ENCODE results near the gene BMPR1A.
"Not testable (repeated sequence)": the region's sequence is repeated elsewhere in the genome, so short reads cannot be mapped to it uniquely, and the experiment has no call there.

Gene BMPR1A

DNA sequence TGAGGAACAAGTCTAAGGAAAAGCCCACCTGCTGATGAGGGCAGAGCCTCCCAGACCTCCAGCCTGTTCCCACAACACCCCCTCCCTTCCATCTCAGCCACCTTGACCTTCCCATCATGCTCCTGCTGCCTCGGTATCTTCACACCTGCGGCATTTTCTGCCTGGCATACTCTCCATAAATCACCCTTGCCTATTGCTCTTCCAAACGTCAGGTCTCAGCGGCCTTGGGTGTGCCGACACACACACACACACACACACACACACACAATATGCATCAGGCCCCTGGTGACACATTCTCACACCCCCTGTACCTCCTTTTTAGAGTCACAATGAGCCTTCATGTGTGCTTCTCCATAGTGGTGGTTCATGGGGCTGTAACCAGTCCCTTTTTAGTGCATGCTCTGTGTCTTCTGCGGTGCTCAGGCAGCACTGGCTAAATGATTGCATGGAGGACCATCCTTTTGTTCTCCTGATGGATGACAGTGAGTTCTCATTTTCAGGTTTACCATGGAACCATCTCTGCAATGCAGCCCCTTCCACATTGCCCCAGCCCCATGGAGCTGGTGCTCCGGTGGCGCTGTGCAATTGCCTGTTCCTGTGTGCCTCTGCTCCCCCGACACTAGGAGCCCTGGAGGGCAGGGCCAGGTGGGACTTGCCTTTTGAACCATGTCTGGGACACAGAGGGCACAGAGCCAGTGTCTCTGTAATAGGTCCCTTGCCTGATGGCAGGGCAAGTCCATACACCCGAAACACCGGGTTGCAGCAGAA, 216.4 kb downstream of the BMPR1A start:
- DNase-seq: no peak

DNA sequence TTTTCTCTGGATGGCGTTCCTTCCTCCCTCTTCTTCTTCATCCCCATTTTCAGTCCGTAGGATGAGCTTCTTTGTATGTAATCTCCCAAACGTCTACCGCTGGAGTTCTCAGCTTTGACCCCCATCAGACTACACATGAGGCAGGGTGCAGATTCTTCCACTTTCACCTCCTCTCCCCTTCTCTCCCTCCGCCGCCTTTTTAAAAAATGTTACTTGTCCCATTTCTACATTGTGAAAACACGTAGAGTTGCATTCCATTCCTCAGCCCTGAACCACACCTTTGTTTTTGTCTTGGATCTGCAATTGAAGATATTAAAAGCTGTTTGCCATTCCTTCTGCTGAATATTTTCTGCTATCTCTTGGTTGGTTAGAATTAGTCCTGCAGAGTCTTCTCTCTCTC, 218.1 kb downstream of the BMPR1A start:
- DNase-seq: no peak

- no peak for DNase-seq
Observed at GRCh38 chr10:86976362-86977056, 220.1 kb downstream of the BMPR1A start.

- not testable (repeated sequence) for DNase-seq
Observed at GRCh38 chr10:86978457-86978856, 222.0 kb downstream of the BMPR1A start.

DNA sequence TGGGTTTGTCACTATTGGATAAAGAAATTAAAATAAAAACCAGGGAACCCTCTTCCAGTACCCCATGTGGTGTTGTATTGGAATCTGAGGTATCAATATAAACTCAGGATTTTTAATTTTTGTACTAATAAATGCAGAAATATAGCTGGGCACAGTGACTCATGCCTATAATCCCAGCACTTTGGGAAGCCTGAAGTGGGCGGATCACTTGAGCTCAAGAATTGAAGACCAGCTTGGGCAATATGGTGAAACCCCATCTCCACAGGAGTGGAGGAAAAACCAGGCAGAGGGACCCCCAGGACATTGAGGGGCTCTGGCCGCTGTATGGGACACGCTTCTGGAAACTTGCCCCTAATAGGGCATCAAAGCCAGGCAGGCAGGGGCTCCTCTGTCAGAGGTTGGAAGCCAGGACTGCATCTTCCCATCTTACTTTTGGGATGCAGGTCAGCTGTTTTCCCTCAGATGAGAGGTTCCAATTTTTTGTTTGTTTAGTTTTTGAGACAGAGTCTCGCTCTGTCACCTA, 222.9 kb downstream of the BMPR1A start:
- DNase-seq: no peak

- no peak for DNase-seq
Observed at GRCh38 chr10:86979977-86980448, 223.6 kb downstream of the BMPR1A start.

DNA sequence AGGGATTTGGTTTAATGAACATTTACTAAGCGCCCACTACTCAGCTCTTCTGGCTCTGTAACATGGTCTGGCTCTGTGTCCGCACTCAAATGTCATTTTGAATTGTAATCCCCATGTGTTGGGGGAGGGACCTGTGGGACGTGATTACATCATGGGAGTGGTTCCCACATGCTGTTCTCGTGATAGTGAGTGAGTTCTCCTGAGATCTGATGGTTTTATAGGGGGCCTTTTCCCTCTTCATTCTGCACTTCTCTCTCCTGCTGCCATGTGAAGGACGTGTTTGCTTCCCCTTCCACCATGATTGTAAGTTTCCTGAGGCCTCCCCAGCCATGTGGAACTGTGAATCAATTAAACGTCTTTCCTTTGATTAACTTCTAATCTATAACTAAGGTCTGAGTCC, 224.6 kb downstream of the BMPR1A start:
- not testable (repeated sequence) for DNase-seq

DNA sequence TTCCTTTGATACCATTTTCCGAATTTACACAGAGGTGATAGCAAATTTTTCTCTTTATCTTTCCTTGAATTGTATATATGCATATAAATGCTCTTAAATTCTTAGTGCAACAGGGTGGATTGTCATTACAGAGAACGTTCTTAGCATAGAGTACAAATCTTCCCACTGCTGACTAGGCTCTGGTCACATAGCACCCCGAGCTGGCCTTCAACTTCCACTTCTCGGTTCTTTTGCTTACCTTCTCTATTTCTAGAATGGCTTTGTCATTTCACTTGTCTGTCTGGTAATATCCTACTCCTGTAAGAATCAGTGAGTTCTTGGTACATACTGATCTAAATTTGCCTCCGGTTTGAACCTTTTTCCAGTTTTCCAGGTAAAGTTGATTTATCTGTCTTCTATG, 225.3 kb downstream of the BMPR1A start:
- DNase-seq: no peak
